Measurements from ENCODE around the gene TPSAB1. TPM values are rescaled to one million over a fixed set of nuclear protein-coding genes. Genes with fewer than 3 reads are reported as not detected.

Gene TPSAB1
- total and polyA plus RNA-seq, 2 donors (not counting 3 experiments of a cell fraction or from before 2014, with no cell fraction given) = not detected

DNA sequence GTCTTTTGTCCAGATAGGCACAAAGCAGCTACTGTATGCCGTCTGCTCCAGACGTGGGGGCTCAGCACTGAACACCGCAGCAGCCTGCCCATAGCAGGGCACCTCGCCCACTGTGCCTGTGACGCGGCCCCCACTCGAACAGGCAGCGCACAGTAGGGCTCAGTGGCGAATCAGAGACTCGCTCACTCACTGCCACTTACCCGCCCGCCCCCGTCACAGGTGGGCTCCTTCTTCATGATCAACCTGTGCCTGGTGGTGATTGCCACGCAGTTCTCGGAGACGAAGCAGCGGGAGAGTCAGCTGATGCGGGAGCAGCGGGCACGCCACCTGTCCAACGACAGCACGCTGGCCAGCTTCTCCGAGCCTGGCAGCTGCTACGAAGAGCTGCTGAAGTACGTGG lies 39.1 kb upstream of the TPSAB1 start:
- intact Hi-C loops (cut with micrococcal nuclease) = no loop called here
- H3K9me1 ChIP-seq (replicated peaks; ENCODE audit: control insufficient read depth, extremely low read depth, insufficient read depth, low read length) = no peaks in the 10 kb centered on the region
- no peak for DNase-seq (ENCODE audit: low read depth, low spot score)
- H3K79me2 ChIP-seq (ENCODE audit: control insufficient read depth, insufficient read depth, low read length) = no peaks in the 10 kb centered on the region
- H4K20me1 ChIP-seq (replicated peaks; ENCODE audit: control insufficient read depth, extremely low read depth, insufficient read depth, low read length) = no peaks in the 10 kb centered on the region
- ChIA-PET CTCF (no interaction called here), POLR2A (no interaction called here)
- FAIRE-seq = no peak
- H3K4me3 ChIP-seq (replicated peaks in 1 of 3; ENCODE audit: insufficient read depth in 1 of 3, low read depth in 1 of 3, low read length in 3 of 3) = no peak overlapping the region
- no peak for TF ChIP-seq EZH2 (IDR thresholded peaks at IDR 0.05; ENCODE audit: borderline replicate concordance, low read depth, low read length, severe bottlenecking)
- TF ChIP-seq JUN (IDR thresholded peaks at IDR 0.05; ENCODE audit: borderline replicate concordance, insufficient read depth, insufficient read length, low read depth) = no peak
- TF ChIP-seq POLR2A (IDR thresholded peaks at IDR 0.05; ENCODE audit: low read depth, low read length) = no peak
- TF ChIP-seq, protein P1, sequence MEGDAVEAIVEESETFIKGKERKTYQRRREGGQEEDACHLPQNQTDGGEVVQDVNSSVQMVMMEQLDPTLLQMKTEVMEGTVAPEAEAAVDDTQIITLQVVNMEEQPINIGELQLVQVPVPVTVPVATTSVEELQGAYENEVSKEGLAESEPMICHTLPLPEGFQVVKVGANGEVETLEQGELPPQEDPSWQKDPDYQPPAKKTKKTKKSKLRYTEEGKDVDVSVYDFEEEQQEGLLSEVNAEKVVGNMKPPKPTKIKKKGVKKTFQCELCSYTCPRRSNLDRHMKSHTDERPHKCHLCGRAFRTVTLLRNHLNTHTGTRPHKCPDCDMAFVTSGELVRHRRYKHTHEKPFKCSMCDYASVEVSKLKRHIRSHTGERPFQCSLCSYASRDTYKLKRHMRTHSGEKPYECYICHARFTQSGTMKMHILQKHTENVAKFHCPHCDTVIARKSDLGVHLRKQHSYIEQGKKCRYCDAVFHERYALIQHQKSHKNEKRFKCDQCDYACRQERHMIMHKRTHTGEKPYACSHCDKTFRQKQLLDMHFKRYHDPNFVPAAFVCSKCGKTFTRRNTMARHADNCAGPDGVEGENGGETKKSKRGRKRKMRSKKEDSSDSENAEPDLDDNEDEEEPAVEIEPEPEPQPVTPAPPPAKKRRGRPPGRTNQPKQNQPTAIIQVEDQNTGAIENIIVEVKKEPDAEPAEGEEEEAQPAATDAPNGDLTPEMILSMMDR (IDR thresholded peaks at IDR 0.05; ENCODE audit: extremely low read depth in 1 of 2, insufficient read depth in 1 of 2, low read depth in 1 of 2, low read length in 2 of 2) = no peak
- no peak for TF ChIP-seq POLR2AphosphoS5 (IDR thresholded peaks at IDR 0.05; ENCODE audit: insufficient read depth, low read depth, low read length)
- TF ChIP-seq FOS (IDR thresholded peaks at IDR 0.05; ENCODE audit: borderline replicate concordance, insufficient read depth, low read length) = no peak
- no peak for TF ChIP-seq MYC (IDR thresholded peaks at IDR 0.05; ENCODE audit: low read depth, low read length)
- TF ChIP-seq, protein P2, sequence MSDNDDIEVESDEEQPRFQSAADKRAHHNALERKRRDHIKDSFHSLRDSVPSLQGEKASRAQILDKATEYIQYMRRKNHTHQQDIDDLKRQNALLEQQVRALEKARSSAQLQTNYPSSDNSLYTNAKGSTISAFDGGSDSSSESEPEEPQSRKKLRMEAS (IDR thresholded peaks at IDR 0.05; ENCODE audit: insufficient read depth, insufficient read length) = no peak
- no peak for TF ChIP-seq GATA2 (IDR thresholded peaks at IDR 0.05; ENCODE audit: insufficient read depth, insufficient read length, low read depth, low read length)
- no peaks in the 10 kb centered on the region for H3K4me1 ChIP-seq (ENCODE audit: control insufficient read depth, extremely low read depth, insufficient read depth, low read length)
- H3K9me3 ChIP-seq (replicated peaks; ENCODE audit: control insufficient read depth, insufficient read depth, low read length) = no peaks in the 10 kb centered on the region
- H2AFZ ChIP-seq (ENCODE audit: low read depth, low read length) = no peak overlapping the region
- dilution Hi-C loops (cut with MboI; ENCODE audit: extremely low pct_ligation_motif_present, low sequenced_read_pairs) = no loop called here
- BruUV-seq (replicated peaks) = no TSS peak
- H3K9ac ChIP-seq (replicated peaks; ENCODE audit: extremely low read depth, insufficient read depth, low read length) = no peak overlapping the region
- no peaks in the 10 kb centered on the region for H3K27me3 ChIP-seq (ENCODE audit: control insufficient read depth in 2 of 2, insufficient read depth in 2 of 2, low read length in 2 of 2)
- no peak overlapping the region for H3K4me2 ChIP-seq (ENCODE audit: insufficient read depth, low read length)
- H3K36me3 ChIP-seq (ENCODE audit: control insufficient read depth in 2 of 2, extremely low read depth in 1 of 2, insufficient read depth in 2 of 2, low read length in 2 of 2) = no peaks in the 10 kb centered on the region
- no peak overlapping the region for H3K27ac ChIP-seq (ENCODE audit: insufficient read depth, low read depth, low read length)
